ENCODE results near the gene MPI. TPM values are rescaled to one million over a fixed set of nuclear protein-coding genes. Genes with fewer than 3 reads are reported as not detected.
"Not testable (repeated sequence)": the region's sequence is repeated elsewhere in the genome, so short reads cannot be mapped to it uniquely, and the experiment has no call there.

The MPI gene
- total RNA-seq, 1 donor from 2014 or later = 53.2 TPM

DNA sequence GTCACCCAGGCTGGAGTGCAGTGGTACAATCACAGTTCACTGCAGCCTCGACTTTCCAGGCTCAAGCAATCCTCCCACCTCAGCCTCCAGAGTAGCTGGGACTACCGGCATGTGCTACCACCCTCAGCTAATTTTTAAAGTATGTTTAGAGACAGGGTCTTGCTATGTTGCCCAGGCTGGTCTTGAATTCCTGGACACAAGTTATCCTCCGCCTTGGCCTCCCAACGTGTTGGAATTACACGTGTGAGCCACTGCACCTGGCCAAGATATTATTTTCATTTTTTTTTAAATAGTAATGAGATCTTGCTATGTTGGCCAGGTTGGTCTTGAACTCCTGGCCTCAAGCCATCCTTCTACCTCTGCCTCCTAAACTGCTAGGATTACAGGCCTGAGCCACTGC lies 4.4 kb upstream of the MPI start:
- ATAC-seq (ENCODE audit: poor library complexity) (no peak), DNase-seq (no peak)
- intact Hi-C loops (cut with DNase I) = no loop called here

DNA sequence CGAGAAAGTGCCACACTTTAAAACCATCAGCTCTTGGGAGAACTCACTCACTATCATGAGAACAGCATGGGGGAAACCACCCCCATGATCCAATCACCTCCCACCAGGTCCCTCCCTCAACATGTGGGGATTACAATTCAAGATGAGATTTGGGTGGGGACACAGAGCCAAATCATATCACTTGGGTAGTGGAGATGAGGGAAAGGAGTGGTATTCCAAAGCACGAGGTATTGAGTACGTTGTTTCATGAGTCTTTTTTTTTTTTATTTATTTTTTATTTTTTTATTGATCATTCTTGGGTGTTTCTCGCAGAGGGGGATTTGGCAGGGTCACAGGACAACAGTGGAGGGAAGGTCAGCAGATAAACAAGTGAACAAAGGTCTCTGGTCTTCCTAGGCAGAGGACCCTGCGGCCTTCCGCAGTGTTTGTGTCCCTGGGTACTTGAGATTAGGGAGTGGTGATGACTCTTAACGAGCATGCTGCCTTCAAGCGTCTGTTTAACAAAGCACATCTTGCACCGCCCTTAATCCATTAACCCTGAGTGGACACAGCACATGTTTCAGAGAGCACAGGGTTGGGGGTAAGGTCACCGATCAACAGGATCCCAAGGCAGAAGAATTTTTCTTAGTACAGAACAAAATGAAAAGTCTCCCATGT lies 2.2 kb upstream of the MPI start:
- ATAC-seq (ENCODE audit: poor library complexity); DNase-seq; intact Hi-C loops (cut with DNase I): not testable (repeated sequence)

- DNase-seq (peak; percentile 5), ATAC-seq (ENCODE audit: poor library complexity) (no peak)
- intact Hi-C loops (cut with DNase I) = no loop called here
Observed at GRCh38 chr15:74888716-74889115, 1.1 kb upstream of the MPI start.

- intact Hi-C loops (cut with DNase I) = no loop called here
- DNase-seq = peak; percentile 67
Observed at GRCh38 chr15:74889390-74889882, 406 bp upstream of the MPI start.

GRCh38 chr15:74890665-74890960 lies 771 bp downstream of the MPI start:
- ATAC-seq (ENCODE audit: poor library complexity) (no peak), DNase-seq (no peak)
- intact Hi-C loops (cut with DNase I) = loop anchor here (10.0 kb wide), 1 partner anchor 116 kb away; no protein-coding TSS in a partner anchor

More at GRCh38 chr15:74889390-74889882, 406 bp upstream of the MPI start:
- ATAC-seq (ENCODE audit: poor library complexity) = peak; percentile 58

- ATAC-seq (ENCODE audit: poor library complexity) (peak; percentile 40), DNase-seq (peak; percentile 30)
- intact Hi-C loops (cut with DNase I) = loop anchor here (10.0 kb wide), 1 partner anchor 117 kb away; no protein-coding TSS in a partner anchor
Observed at GRCh38 chr15:74891469-74891868, 1.6 kb downstream of the MPI start.

DNA sequence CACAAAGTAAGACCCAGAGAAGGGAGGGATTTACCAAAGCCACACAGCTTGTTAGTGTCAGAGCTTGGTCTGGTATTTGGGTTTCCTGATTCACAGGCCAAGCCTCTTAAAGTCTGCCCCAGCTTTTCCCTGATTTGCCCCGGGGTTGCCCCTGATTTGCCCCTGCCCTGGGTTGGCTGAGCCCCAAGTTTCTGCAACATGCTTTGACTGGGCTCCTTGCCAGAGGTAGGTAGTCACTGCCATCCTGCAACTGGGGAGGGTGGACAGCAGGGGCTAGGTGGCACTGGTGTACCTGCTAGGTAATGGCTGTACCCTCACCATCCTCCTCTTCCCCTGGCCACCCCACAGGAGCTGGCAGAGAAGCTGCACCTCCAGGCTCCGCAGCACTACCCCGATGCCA lies 2.5 kb downstream of the MPI start:
- DNase-seq = peak; percentile 31
- intact Hi-C loops (cut with DNase I) = loop anchor here (10.0 kb wide), 1 partner anchor 118 kb away; no protein-coding TSS in a partner anchor
- no peak for ATAC-seq (ENCODE audit: poor library complexity)

- intact Hi-C loops (cut with DNase I) = loop anchor here (10.0 kb wide), 1 partner anchor 118 kb away; no protein-coding TSS in a partner anchor
- ATAC-seq (ENCODE audit: poor library complexity) (no peak), DNase-seq (no peak)
Observed at GRCh38 chr15:74892931-74893330, 3.1 kb downstream of the MPI start.

GRCh38 chr15:74893627-74894026 lies 3.8 kb downstream of the MPI start:
- intact Hi-C loops (cut with DNase I) = loop anchor here (10.0 kb wide), 1 partner anchor 119 kb away; no protein-coding TSS in a partner anchor

GRCh38 chr15:74894383-74894782 lies 4.5 kb downstream of the MPI start:
- DNase-seq; ATAC-seq (ENCODE audit: poor library complexity): not testable (repeated sequence)
- intact Hi-C loops (cut with DNase I) = loop anchor here (10.0 kb wide), 1 partner anchor 120 kb away; no protein-coding TSS in a partner anchor

More at GRCh38 chr15:74893627-74894026, 3.8 kb downstream of the MPI start:
- ATAC-seq (ENCODE audit: poor library complexity) = no peak
- no peak for DNase-seq

DNA sequence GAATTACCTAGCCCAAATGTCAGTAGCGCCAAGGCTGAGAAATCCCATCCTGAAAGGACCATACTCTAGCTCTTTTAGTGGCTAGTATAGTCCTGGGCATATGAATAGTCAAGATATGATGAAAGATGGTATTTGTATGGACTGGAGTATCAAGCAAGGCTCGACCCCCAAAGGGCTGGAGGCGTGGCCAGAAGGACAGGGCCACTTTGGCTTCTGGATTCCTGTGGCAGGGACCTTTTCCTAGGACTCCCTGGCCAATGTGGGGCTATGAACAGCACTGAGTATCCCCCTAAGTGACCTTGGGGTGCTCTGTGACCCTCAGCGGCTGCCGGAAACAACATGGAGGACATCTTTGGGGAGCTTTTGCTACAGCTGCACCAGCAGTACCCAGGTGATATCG lies 6.0 kb downstream of the MPI start:
- intact Hi-C loops (cut with DNase I) = loop anchor here (10.0 kb wide), 1 partner anchor 121 kb away; no protein-coding TSS in a partner anchor
- ATAC-seq (ENCODE audit: poor library complexity) (no peak), DNase-seq (no peak)

DNA sequence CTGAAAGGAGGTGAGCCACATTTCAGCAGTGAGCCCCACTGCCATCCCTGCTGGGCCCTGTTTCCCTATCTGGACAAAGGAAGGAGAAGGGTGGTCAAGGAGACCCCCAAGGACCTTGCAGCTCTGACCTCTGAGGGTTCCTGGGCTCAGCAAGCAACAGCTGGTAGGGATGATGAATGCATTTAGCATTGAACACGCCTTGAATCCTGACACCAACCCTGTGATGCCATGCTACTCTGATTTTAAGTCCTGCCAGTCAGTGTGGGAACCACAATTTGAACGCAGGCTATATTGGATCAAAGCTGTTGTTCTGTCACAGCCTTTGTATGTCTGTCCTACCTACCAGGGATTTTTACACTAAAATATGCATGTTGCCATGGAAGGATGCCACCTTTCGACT lies 6.5 kb downstream of the MPI start:
- DNase-seq (no peak), ATAC-seq (ENCODE audit: poor library complexity) (no peak)

DNA sequence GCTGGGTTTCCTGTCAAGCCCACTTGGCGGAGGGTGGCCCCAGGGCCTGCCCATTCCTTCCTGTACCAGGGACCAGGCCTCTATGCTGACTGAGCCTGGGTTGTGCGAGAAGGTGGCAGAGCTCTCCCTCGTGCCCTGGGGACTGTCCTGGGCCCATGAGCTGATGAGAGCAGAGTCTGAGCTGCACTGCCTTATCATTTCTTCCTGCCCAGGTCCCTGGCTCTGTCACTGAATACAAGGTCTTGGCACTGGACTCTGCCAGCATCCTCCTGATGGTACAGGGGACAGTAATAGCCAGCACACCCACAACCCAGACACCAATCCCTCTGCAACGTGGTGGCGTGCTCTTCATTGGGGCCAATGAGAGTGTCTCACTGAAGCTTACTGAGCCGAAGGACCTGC lies 7.5 kb downstream of the MPI start:
- no peak for DNase-seq

More for the DNA sequence above, 6.5 kb downstream of the MPI start:
- intact Hi-C loops (cut with DNase I) = loop anchor here (10.0 kb wide), 1 partner anchor 122 kb away; no protein-coding TSS in a partner anchor

GRCh38 chr15:74901612-74902063 lies 11.8 kb downstream of the MPI start:
- intact Hi-C loops (cut with DNase I) = loop anchor here (5.0 kb wide), 1 partner anchor 59 kb away; the partner anchor contains the start of gene ULK3
- ATAC-seq (ENCODE audit: poor library complexity) (peak; percentile 23), DNase-seq (peak; percentile 51)

More for the DNA sequence above, 7.5 kb downstream of the MPI start:
- ATAC-seq (ENCODE audit: poor library complexity) = peak; percentile 46
- intact Hi-C loops (cut with DNase I) = loop anchor here (10.0 kb wide), 1 partner anchor 122 kb away; no protein-coding TSS in a partner anchor

DNA sequence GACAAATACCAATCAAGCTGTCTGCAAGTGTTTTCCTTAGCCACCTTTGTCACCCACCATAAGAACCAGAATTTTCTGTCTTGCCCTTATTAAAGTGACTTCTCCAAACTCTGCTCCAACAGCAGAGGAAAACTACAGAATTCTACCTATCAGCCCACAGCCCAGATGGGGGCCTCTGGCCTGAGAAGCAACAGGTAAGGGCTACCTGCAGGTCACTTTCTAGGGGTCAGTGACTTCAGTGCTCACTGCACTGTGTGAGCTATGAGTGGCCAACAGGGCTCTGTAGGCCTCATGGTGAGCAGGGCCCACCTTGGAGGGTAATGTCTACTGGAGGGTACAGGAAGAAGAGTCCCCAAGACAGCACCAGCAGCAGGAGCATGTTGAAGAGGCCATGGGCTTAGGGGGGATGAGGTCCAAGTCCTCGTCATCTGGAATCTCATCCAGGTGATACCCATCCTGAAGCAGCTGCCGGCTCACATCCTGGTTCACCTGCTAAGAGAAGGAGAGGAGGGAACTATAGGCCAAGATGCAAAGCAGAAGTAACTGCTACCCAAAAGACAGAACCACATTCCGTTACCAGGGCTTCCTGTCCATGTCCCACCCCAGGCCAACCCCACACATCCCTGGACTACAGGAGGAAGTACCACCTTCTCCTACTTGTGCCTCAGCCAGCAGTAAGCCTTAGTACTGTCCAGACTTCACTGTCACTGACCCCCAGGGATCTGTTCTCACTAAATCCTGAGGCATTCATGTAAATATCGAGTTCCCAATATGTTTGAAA lies 12.6 kb downstream of the MPI start:
- DNase-seq (no peak), ATAC-seq (ENCODE audit: poor library complexity) (no peak)
- intact Hi-C loops (cut with DNase I) = loop anchor here (5.0 kb wide), 1 partner anchor 60 kb away; the partner anchor contains the start of gene ULK3

- DNase-seq = no peak
- intact Hi-C loops (cut with DNase I) = loop anchor here (5.0 kb wide), 1 partner anchor 61 kb away; the partner anchor contains the start of gene ULK3
- no peak for ATAC-seq (ENCODE audit: poor library complexity)
Observed at GRCh38 chr15:74903676-74904075, 13.8 kb downstream of the MPI start.

DNA sequence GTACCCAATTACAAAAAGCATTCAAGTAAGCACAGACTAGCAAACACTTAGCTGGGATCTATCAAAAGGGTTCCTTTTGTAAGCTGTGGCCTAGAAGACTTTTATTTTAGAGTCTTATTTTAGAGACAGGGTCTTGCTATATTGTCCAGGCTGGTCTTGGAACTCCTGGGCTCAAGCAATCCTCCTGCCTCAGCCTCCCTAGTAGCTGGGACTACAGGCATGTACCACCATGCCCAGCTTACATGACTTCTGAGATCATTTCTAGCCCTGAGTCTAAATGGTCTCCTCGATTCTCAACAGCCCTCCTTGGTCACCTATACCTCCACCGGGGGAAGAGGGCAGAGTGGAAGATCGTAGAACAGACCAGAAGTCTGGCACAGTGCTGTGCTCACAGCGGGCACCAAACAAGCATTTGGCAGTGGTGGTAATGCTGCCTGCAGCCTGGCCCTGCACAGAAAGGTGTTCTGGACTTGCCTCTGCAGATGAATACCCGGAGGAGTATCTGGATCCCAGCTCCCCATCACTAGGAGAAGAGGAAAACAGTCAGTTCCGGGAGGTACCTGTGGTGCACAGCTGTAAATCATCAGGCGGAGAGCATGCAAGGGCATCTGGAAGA lies 14.5 kb downstream of the MPI start:
- intact Hi-C loops (cut with DNase I) = loop anchor here (5.0 kb wide), 1 partner anchor 62 kb away; the partner anchor contains the start of gene ULK3
- DNase-seq (no peak), ATAC-seq (ENCODE audit: poor library complexity) (no peak)

- no peak for DNase-seq
- ATAC-seq (ENCODE audit: poor library complexity) = peak; percentile 30
Observed at GRCh38 chr15:74906067-74906449, 16.2 kb downstream of the MPI start.

More at GRCh38 chr15:74906067-74906449, 16.2 kb downstream of the MPI start:
- intact Hi-C loops (cut with DNase I) = no loop called here
